Activated effector memory CD4-positive, alpha-beta T cell treated with anti-CD3 and anti-CD28 coated beads, Interleukin-2, amount 50 U/mL, for 16 hours (primary cell): ENCODE measurements around the gene DSN1.
A peak's percentile ranks its signal among the peaks of the same experiment; 100 is the strongest.

Experiments
- DNase-seq: peaks from one replicate; pipeline ENCODE4 v3.0.0-alpha.2; 2020

DSN1 gene

GRCh38 chr20:36745927-36746659, 27.5 kb downstream of the DSN1 start, which contains the start of gene NDRG3:
Gene NDRG3 (minus strand): TSS chr20:36746090. CDS start chr20:36721735, 24,355 bp downstream.
- peak; percentile 97 for DNase-seq

- DNase-seq: no peak
Observed at GRCh38 chr20:36745234-36745926, 28.2 kb downstream of the DSN1 start.

- DNase-seq: no peak
Observed at GRCh38 chr20:36744764-36745191, 28.8 kb downstream of the DSN1 start.

- DNase-seq: no peak
Observed at GRCh38 chr20:36744243-36744642, 29.3 kb downstream of the DSN1 start.

GRCh38 chr20:36742558-36742957, 31.0 kb downstream of the DSN1 start:
- DNase-seq: no peak

- no peak for DNase-seq
Observed at GRCh38 chr20:36741072-36741471, 32.5 kb downstream of the DSN1 start.

GRCh38 chr20:36737183-36737499, 36.4 kb downstream of the DSN1 start:
- no peak for DNase-seq

GRCh38 chr20:36736451-36737182, 36.9 kb downstream of the DSN1 start:
- no peak for DNase-seq

GRCh38 chr20:36732456-36732855, 41.1 kb downstream of the DSN1 start:
- DNase-seq: no peak

GRCh38 chr20:36728986-36729385, 44.6 kb downstream of the DSN1 start:
- DNase-seq: no peak

GRCh38 chr20:36726168-36726567, 47.4 kb downstream of the DSN1 start:
- DNase-seq: no peak

GRCh38 chr20:36720510-36720909, 53.1 kb downstream of the DSN1 start:
- DNase-seq: peak; percentile 65

GRCh38 chr20:36717657-36718056, 55.9 kb downstream of the DSN1 start:
- no peak for DNase-seq

GRCh38 chr20:36717021-36717420, 56.5 kb downstream of the DSN1 start:
- no peak for DNase-seq

- no peak for DNase-seq
Observed at GRCh38 chr20:36712775-36713174, 60.8 kb downstream of the DSN1 start.

GRCh38 chr20:36709126-36709525, 64.4 kb downstream of the DSN1 start:
- no peak for DNase-seq

- no peak for DNase-seq
Observed at GRCh38 chr20:36703530-36703929, 70.0 kb downstream of the DSN1 start.
